Measurements from ENCODE around the gene CABP7.

DNA sequence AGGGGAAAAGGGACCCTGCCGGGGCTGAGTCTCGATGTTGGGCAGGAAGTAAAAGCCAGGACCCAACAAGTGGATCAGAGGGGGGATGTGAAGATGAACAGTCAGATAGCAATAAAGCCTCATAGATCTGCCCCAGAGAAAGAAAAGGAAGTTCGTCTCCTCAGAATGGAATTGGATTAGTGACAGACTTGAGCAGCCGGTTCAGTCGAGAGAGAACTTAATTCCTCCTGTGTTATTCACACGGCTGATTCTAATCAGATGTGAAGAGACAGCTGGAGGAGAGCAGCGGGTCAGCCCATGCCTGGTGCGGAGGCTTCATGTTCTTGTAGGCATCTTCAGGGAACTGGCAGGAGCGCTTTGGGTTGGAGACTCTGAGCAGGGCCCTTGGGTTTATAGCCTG is 29.3 kb upstream of the CABP7 start:
- no peak for TF ChIP-seq POLR2AphosphoS5 (IDR thresholded peaks at IDR 0.05; ENCODE audit: low read depth, low read length)
- TF ChIP-seq, protein P1, sequence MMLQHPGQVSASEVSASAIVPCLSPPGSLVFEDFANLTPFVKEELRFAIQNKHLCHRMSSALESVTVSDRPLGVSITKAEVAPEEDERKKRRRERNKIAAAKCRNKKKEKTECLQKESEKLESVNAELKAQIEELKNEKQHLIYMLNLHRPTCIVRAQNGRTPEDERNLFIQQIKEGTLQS (IDR thresholded peaks at IDR 0.05): no peak
- TF ChIP-seq, protein P2, sequence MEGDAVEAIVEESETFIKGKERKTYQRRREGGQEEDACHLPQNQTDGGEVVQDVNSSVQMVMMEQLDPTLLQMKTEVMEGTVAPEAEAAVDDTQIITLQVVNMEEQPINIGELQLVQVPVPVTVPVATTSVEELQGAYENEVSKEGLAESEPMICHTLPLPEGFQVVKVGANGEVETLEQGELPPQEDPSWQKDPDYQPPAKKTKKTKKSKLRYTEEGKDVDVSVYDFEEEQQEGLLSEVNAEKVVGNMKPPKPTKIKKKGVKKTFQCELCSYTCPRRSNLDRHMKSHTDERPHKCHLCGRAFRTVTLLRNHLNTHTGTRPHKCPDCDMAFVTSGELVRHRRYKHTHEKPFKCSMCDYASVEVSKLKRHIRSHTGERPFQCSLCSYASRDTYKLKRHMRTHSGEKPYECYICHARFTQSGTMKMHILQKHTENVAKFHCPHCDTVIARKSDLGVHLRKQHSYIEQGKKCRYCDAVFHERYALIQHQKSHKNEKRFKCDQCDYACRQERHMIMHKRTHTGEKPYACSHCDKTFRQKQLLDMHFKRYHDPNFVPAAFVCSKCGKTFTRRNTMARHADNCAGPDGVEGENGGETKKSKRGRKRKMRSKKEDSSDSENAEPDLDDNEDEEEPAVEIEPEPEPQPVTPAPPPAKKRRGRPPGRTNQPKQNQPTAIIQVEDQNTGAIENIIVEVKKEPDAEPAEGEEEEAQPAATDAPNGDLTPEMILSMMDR (IDR thresholded peaks at IDR 0.05 in 2 of 3, conservative IDR thresholded peaks at IDR 0.05 in 1 of 3; ENCODE audit: borderline replicate concordance in 1 of 3, insufficient read depth in 1 of 3, low read depth in 2 of 3, low read length in 2 of 3): no peak
- TF ChIP-seq TCF7L2 (IDR thresholded peaks at IDR 0.05; ENCODE audit: borderline replicate concordance, extremely low read depth, insufficient read depth, insufficient read length): no peak
- TF ChIP-seq SIN3A (IDR thresholded peaks at IDR 0.05; ENCODE audit: low read depth): no peak
- TF ChIP-seq, protein P3, sequence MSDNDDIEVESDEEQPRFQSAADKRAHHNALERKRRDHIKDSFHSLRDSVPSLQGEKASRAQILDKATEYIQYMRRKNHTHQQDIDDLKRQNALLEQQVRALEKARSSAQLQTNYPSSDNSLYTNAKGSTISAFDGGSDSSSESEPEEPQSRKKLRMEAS (IDR thresholded peaks at IDR 0.05): no peak
- no peak for TF ChIP-seq POLR2A (IDR thresholded peaks at IDR 0.05; ENCODE audit: borderline replicate concordance, extremely low read depth, insufficient read depth, insufficient read length)
- TF ChIP-seq, protein P4, sequence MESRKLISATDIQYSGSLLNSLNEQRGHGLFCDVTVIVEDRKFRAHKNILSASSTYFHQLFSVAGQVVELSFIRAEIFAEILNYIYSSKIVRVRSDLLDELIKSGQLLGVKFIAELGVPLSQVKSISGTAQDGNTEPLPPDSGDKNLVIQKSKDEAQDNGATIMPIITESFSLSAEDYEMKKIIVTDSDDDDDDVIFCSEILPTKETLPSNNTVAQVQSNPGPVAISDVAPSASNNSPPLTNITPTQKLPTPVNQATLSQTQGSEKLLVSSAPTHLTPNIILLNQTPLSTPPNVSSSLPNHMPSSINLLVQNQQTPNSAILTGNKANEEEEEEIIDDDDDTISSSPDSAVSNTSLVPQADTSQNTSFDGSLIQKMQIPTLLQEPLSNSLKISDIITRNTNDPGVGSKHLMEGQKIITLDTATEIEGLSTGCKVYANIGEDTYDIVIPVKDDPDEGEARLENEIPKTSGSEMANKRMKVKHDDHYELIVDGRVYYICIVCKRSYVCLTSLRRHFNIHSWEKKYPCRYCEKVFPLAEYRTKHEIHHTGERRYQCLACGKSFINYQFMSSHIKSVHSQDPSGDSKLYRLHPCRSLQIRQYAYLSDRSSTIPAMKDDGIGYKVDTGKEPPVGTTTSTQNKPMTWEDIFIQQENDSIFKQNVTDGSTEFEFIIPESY (IDR thresholded peaks at IDR 0.05; ENCODE audit: extremely low read depth, insufficient replicate concordance, low read length): no peak
- TF ChIP-seq RAD21 (IDR thresholded peaks at IDR 0.05; ENCODE audit: low read depth): no peak
- no peak for TF ChIP-seq ZFX (IDR thresholded peaks at IDR 0.05)
- TF ChIP-seq, protein P5, sequence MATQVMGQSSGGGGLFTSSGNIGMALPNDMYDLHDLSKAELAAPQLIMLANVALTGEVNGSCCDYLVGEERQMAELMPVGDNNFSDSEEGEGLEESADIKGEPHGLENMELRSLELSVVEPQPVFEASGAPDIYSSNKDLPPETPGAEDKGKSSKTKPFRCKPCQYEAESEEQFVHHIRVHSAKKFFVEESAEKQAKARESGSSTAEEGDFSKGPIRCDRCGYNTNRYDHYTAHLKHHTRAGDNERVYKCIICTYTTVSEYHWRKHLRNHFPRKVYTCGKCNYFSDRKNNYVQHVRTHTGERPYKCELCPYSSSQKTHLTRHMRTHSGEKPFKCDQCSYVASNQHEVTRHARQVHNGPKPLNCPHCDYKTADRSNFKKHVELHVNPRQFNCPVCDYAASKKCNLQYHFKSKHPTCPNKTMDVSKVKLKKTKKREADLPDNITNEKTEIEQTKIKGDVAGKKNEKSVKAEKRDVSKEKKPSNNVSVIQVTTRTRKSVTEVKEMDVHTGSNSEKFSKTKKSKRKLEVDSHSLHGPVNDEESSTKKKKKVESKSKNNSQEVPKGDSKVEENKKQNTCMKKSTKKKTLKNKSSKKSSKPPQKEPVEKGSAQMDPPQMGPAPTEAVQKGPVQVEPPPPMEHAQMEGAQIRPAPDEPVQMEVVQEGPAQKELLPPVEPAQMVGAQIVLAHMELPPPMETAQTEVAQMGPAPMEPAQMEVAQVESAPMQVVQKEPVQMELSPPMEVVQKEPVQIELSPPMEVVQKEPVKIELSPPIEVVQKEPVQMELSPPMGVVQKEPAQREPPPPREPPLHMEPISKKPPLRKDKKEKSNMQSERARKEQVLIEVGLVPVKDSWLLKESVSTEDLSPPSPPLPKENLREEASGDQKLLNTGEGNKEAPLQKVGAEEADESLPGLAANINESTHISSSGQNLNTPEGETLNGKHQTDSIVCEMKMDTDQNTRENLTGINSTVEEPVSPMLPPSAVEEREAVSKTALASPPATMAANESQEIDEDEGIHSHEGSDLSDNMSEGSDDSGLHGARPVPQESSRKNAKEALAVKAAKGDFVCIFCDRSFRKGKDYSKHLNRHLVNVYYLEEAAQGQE (IDR thresholded peaks at IDR 0.05; ENCODE audit: low read depth): no peak
- TF ChIP-seq CEBPB (IDR thresholded peaks at IDR 0.05; ENCODE audit: low read depth): no peak
- no peak for TF ChIP-seq ELF1 (IDR thresholded peaks at IDR 0.05; ENCODE audit: borderline replicate concordance, low read depth)
